Glutamatergic neuron (in vitro differentiated cells): ENCODE results near the gene FRMD1. TPM values are rescaled to one million over a fixed set of nuclear protein-coding genes. Genes with fewer than 3 reads are reported as not detected.
A peak's percentile ranks its signal among the peaks of the same experiment; 100 is the strongest.

Experiments
- DNase-seq: peaks from one replicate; pipeline ENCODE4 v3.0.0; 2022
- H3K27ac Mint-ChIP-seq: one replicate; pipeline ENCODE4 v1.8.0; 2020; ENCODE audit warnings: mild to moderate bottlenecking, mixed read lengths, inconsistent platforms; ENCODE audit not compliant: unreplicated experiment
- H3K27me3 Mint-ChIP-seq: one replicate; pipeline ENCODE4 v1.8.0; 2020; ENCODE audit warnings: mild to moderate bottlenecking, moderate library complexity, mixed read lengths, inconsistent platforms; ENCODE audit not compliant: unreplicated experiment
- H3K36me3 Mint-ChIP-seq: one replicate; pipeline ENCODE4 v1.8.0; 2020; ENCODE audit warnings: mild to moderate bottlenecking, mixed read lengths, inconsistent platforms; ENCODE audit not compliant: unreplicated experiment
- H3K4me1 Mint-ChIP-seq: one replicate; pipeline ENCODE4 v1.8.0; 2020; ENCODE audit warnings: mild to moderate bottlenecking, low read depth, mixed read lengths, inconsistent platforms; ENCODE audit not compliant: unreplicated experiment
- H3K4me3 Mint-ChIP-seq: one replicate; pipeline ENCODE4 v1.8.0; 2020; ENCODE audit warnings: mild to moderate bottlenecking, mixed read lengths, inconsistent platforms; ENCODE audit not compliant: unreplicated experiment
- H3K9me3 Mint-ChIP-seq: one replicate; pipeline ENCODE4 v1.8.0; 2020; ENCODE audit warnings: mild to moderate bottlenecking, moderate library complexity, mixed read lengths, inconsistent platforms; ENCODE audit not compliant: unreplicated experiment
- total RNA-seq: library from RNA; stranded (reverse); fragmentation: NEBNext Ultra II Directional; extraction: Animal tissue kit (Norgen Biotek cat#: 25700); gene quantifications from one replicate; pipeline ENCODE4 v1.2.1, GENCODE V29; 2021; ENCODE audit not compliant: unreplicated experiment
- TF ChIP-seq, protein P1 (sequence below): fragments of 200-600 bp; sonication (generic); IDR thresholded peaks from one replicate; pipeline ENCODE4 v1.5.0; 2021; ENCODE audit not compliant: partially characterized antibody, unreplicated experiment

FRMD1 gene
- total RNA-seq, 1 donor from 2014 or later = not detected

- no peak overlapping the region for H3K4me3 Mint-ChIP-seq
- no peak for DNase-seq
- TF ChIP-seq, protein P1, sequence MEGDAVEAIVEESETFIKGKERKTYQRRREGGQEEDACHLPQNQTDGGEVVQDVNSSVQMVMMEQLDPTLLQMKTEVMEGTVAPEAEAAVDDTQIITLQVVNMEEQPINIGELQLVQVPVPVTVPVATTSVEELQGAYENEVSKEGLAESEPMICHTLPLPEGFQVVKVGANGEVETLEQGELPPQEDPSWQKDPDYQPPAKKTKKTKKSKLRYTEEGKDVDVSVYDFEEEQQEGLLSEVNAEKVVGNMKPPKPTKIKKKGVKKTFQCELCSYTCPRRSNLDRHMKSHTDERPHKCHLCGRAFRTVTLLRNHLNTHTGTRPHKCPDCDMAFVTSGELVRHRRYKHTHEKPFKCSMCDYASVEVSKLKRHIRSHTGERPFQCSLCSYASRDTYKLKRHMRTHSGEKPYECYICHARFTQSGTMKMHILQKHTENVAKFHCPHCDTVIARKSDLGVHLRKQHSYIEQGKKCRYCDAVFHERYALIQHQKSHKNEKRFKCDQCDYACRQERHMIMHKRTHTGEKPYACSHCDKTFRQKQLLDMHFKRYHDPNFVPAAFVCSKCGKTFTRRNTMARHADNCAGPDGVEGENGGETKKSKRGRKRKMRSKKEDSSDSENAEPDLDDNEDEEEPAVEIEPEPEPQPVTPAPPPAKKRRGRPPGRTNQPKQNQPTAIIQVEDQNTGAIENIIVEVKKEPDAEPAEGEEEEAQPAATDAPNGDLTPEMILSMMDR = no peak
- H3K36me3 Mint-ChIP-seq = peaks cover 3% of the 10 kb centered on the region
- H3K27me3 Mint-ChIP-seq = peaks cover 12% of the 10 kb centered on the region
- no peak overlapping the region for H3K27ac Mint-ChIP-seq
- H3K9me3 Mint-ChIP-seq = peaks cover 5% of the 10 kb centered on the region
- H3K4me1 Mint-ChIP-seq = peaks cover 10% of the 10 kb centered on the region
Measured at GRCh38 chr6:168089186-168090063, 10.4 kb upstream of the FRMD1 start.

GRCh38 chr6:168088161-168089053 is 9.4 kb upstream of the FRMD1 start:
- peak; percentile 80 for DNase-seq
- H3K27me3 Mint-ChIP-seq = peaks cover 12% of the 10 kb centered on the region
- H3K36me3 Mint-ChIP-seq = peaks cover 3% of the 10 kb centered on the region
- peak overlapping the region; percentile 76 for H3K27ac Mint-ChIP-seq
- H3K4me3 Mint-ChIP-seq = no peak overlapping the region
- H3K9me3 Mint-ChIP-seq = peaks cover 9% of the 10 kb centered on the region
- TF ChIP-seq, protein P1 = no peak
- H3K4me1 Mint-ChIP-seq = peaks cover 10% of the 10 kb centered on the region

GRCh38 chr6:168087436-168088160 is 8.6 kb upstream of the FRMD1 start:
- peaks cover 10% of the 10 kb centered on the region for H3K4me1 Mint-ChIP-seq
- no peak for DNase-seq
- H3K4me3 Mint-ChIP-seq = no peak overlapping the region
- peaks cover 11% of the 10 kb centered on the region for H3K9me3 Mint-ChIP-seq
- peaks cover 3% of the 10 kb centered on the region for H3K36me3 Mint-ChIP-seq
- peak overlapping the region; percentile 80 for H3K27ac Mint-ChIP-seq
- TF ChIP-seq, protein P1 = no peak
- H3K27me3 Mint-ChIP-seq = peaks cover 12% of the 10 kb centered on the region

- Mint-ChIP-seq H3K36me3 (no peaks in the 10 kb centered on the region), H3K4me1 (peaks cover 10% of the 10 kb centered on the region), H3K27ac (no peak overlapping the region), H3K27me3 (peaks cover 9% of the 10 kb centered on the region), H3K4me3 (no peak overlapping the region), H3K9me3 (peaks cover 12% of the 10 kb centered on the region)
- TF ChIP-seq, protein P1 = no peak
- no peak for DNase-seq
Measured at GRCh38 chr6:168086616-168087015, 7.6 kb upstream of the FRMD1 start.
